Upper lobe of left lung (tissue), 6 donors: ENCODE measurements around the gene SMTNL1. TPM values are rescaled to one million over a fixed set of nuclear protein-coding genes. Genes with fewer than 3 reads are reported as not detected.

Experiments
- ATAC-seq, 2 donors: fragments of 200-7000 bp; cut with Tn5 transposase; one replicate each; pipeline ENCODE4 v1.9.1; 2022; ENCODE audit warnings: mild to moderate bottlenecking in 2 of 2, moderate library complexity in 2 of 2; ENCODE audit not compliant: low FRiP score in 2 of 2
- DNase-seq, 2 donors: peaks; one replicate each; pipeline ENCODE4 v3.0.0-alpha.2; 2019 to 2020
- H3K27ac ChIP-seq, 4 donors: fragments of 200-600 bp; sonication (generic); one replicate each; pipeline ENCODE4 v1.5.1; 2016 to 2019
- H3K27me3 ChIP-seq, 4 donors: fragments of 200-600 bp; sonication (generic); one replicate each; pipeline ENCODE4 v1.5.1; 2017 to 2019
- H3K36me3 ChIP-seq, 4 donors: fragments of 200-600 bp; sonication (generic); one replicate each; pipeline ENCODE4 v1.5.1; 2016 to 2019
- H3K4me1 ChIP-seq, 4 donors: fragments of 200-600 bp; sonication (generic); one replicate each; pipeline ENCODE4 v1.5.1; 2018 to 2019
- H3K4me3 ChIP-seq, 4 donors: fragments of 200-600 bp; sonication (generic); one replicate each; pipeline ENCODE4 v1.5.1; 2017 to 2019; ENCODE audit warnings: mild to moderate bottlenecking in 2 of 4, moderate library complexity in 1 of 4
- H3K9me3 ChIP-seq, 4 donors: fragments of 200-600 bp; sonication (generic); one replicate each; pipeline ENCODE4 v1.5.1; 2018 to 2019
- EP300 ChIP-seq, 4 donors: sonication (generic); formaldehyde crosslinking; IDR thresholded peaks; one replicate each; pipeline ENCODE4 v1.5.1; 2017; ENCODE audit warnings: antibody characterized with exemption in 4 of 4, control low read depth in 2 of 4
- POLR2A ChIP-seq, 4 donors: fragments of 450-650 bp; IDR thresholded peaks; one replicate each; pipeline ENCODE4 v1.5.1; 2016 to 2017; ENCODE audit warnings: antibody characterized with exemption in 4 of 4, mild to moderate bottlenecking in 2 of 4
- POLR2AphosphoS5 ChIP-seq, 2 donors: sonication (generic); formaldehyde crosslinking; IDR thresholded peaks; one replicate each; pipeline ENCODE4 v1.5.1; 2017; ENCODE audit warnings: antibody characterized with exemption in 2 of 2
- WGBS, 2 donors: methylation state at CpG; one replicate each; pipeline ENCODE4 v1.1.5; 2017 to 2018; 5-methylcytosine and 5-hydroxymethylcytosine counted together
- total RNA-seq, 6 donors: library from RNA; depleted of rRNA in 4 of 6; stranded (reverse); fragments of >200 nt in 4 of 6; gene quantifications; one replicate each; pipeline versions ENCODE4 v1.1.0 to v1.2.1, GENCODE V29; 2016 to 2021
- TF ChIP-seq, protein P1 (sequence below), 6 experiments: fragments of 450-650 bp in 4 of 6; fragments of 200-600 bp in 2 of 6; sonication (generic) in 2 of 6; IDR thresholded peaks; one replicate each; pipeline ENCODE4 v1.5.1; 2016 to 2019; ENCODE audit warnings: antibody characterized with exemption in 6 of 6
- donor health status: DM: no; HTN: no; CAD: no; lungs with moderate emphysema.
- donor health status: DM: no; HTN: yes; CAD: no; lungs with severe emphysema.

Gene SMTNL1
- total RNA-seq, 6 donors from 2014 or later: not detected

DNA sequence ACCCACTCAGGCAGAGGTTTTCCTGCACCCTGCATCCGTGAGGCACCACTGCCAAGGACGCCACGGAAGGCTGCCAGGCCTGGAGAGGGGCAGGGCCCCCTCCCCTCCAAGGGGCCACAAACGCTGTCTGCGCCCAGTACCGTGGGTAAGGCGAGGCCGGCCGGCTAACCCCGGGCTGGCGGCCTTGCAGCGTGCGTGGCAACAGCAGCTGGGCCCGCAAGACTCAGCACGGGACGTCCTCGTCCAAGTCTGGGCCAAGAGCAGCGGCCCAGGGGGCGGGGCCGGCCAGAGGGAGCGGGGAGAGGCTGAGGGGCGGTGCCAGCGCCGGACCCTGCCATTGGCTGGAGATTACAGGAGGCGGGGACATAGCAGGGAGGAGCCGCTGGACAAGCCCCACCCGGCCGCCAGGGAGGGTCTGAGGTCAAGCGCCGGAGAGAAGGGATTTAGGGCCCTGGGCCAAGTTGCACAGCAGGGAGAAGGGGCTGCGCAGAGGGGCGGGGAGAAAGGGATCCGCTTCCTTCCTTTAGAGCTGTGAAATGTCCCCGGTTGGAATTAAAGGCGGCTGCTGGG lies 37.9 kb upstream of the SMTNL1 start:
- peaks cover 0 to 6% (median 0%) of the 10 kb centered on the region in 4 donors for H3K36me3 ChIP-seq
- no peaks in the 10 kb centered on the region for H3K9me3 ChIP-seq
- WGBS, 2 donors: 6 to 20% methylated on average over 17 to 34 of the region's 35 CpGs
- no peaks in the 10 kb centered on the region for H3K27me3 ChIP-seq
- ATAC-seq (peak; percentile 99 to 100), DNase-seq (peak; percentile 97 to 99)
- TF ChIP-seq POLR2A (IDR thresholded peaks at IDR 0.05): peak in 1 of 4 donors; percentile 62
- peak in 2 of 4 donors; percentile 21 to 30 for TF ChIP-seq EP300 (IDR thresholded peaks at IDR 0.05)
- TF ChIP-seq, protein P1, sequence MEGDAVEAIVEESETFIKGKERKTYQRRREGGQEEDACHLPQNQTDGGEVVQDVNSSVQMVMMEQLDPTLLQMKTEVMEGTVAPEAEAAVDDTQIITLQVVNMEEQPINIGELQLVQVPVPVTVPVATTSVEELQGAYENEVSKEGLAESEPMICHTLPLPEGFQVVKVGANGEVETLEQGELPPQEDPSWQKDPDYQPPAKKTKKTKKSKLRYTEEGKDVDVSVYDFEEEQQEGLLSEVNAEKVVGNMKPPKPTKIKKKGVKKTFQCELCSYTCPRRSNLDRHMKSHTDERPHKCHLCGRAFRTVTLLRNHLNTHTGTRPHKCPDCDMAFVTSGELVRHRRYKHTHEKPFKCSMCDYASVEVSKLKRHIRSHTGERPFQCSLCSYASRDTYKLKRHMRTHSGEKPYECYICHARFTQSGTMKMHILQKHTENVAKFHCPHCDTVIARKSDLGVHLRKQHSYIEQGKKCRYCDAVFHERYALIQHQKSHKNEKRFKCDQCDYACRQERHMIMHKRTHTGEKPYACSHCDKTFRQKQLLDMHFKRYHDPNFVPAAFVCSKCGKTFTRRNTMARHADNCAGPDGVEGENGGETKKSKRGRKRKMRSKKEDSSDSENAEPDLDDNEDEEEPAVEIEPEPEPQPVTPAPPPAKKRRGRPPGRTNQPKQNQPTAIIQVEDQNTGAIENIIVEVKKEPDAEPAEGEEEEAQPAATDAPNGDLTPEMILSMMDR (IDR thresholded peaks at IDR 0.05): peak in 2 of 6 experiments; percentile 23 to 41
- TF ChIP-seq POLR2AphosphoS5 (IDR thresholded peaks at IDR 0.05): peak in 1 of 2 donors; percentile 69
- peaks cover 17 to 31% (median 25%) of the 10 kb centered on the region in 4 donors for H3K4me1 ChIP-seq
- peak overlapping the region; percentile 59 to 78 (median 70) for H3K27ac ChIP-seq
- H3K4me3 ChIP-seq: peak overlapping the region in 3 of 4 donors; percentile 24 to 43 (median 39)

DNA sequence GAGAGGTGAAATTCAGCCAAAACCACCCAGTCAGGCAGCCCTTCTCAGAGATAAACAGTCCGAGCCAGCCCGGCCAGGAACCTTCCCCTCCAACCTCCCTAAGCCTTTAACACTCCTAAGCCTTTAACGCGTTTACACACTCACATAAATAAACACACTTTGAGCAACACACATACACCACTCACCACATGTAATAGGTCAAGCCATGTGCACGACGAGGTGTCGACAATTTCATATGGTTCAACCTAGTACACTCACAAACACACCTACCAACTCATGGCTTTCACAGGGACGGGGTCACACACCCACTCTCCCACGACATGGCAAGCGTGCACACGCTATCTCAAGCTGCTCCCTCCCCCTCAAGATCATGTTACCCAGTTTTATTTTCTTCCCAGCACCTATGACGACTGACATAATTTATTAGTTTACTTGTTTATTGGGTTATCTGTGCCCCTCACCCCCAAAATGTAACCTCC lies 37.4 kb upstream of the SMTNL1 start:
- 49 to 50% methylated on average over 12 of the region's 12 CpGs for WGBS, 2 donors
- H3K9me3 ChIP-seq: no peaks in the 10 kb centered on the region
- no peak for ATAC-seq

DNA sequence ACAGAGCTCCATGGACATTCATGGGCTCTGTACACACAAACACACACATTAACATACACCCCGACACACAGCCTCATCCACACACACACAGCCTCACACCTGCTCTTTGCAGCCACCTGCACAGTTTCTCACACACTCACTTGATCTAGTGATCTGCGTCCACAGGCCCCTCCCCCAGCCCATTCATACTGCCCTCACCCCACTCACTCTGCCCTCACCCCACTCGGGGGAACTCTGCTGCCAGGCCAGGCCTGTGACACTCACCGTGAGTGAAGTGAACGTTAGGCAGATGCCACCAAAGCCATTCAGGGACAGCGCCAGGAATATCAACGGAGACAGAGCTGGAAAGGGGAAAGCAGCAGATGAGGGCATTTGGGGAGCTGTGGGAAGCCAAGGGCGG lies 36.9 kb upstream of the SMTNL1 start:
- Histone ChIP-seq H3K9me3 (no peaks in the 10 kb centered on the region), H3K27me3 (no peaks in the 10 kb centered on the region), H3K4me1 (peaks cover 17 to 31% (median 25%) of the 10 kb centered on the region in 4 donors), H3K4me3 (no peak overlapping the region), H3K27ac (peak overlapping the region; percentile 59 to 78 (median 70)), H3K36me3 (peaks cover 0 to 11% (median 0%) of the 10 kb centered on the region in 4 donors)
- no peak for DNase-seq
- 81 to 84% methylated on average over 8 of the region's 8 CpGs for WGBS, 2 donors
- TF ChIP-seq POLR2AphosphoS5 (IDR thresholded peaks at IDR 0.05) (no peak), POLR2A (IDR thresholded peaks at IDR 0.05) (no peak), EP300 (IDR thresholded peaks at IDR 0.05) (no peak)
- TF ChIP-seq, protein P1 (IDR thresholded peaks at IDR 0.05): no peak
- ATAC-seq: no peak

More for the DNA sequence above, 37.4 kb upstream of the SMTNL1 start:
- peaks cover 17 to 31% (median 25%) of the 10 kb centered on the region in 4 donors for H3K4me1 ChIP-seq
- no peaks in the 10 kb centered on the region for H3K27me3 ChIP-seq
- TF ChIP-seq POLR2AphosphoS5 (IDR thresholded peaks at IDR 0.05) (no peak), POLR2A (IDR thresholded peaks at IDR 0.05) (no peak), EP300 (IDR thresholded peaks at IDR 0.05) (no peak)
- TF ChIP-seq, protein P1 (IDR thresholded peaks at IDR 0.05): no peak
- H3K36me3 ChIP-seq: peaks cover 0 to 10% (median 0%) of the 10 kb centered on the region in 4 donors
- peak overlapping the region in 3 of 4 donors; percentile 24 to 43 (median 39) for H3K4me3 ChIP-seq
- peak overlapping the region; percentile 59 to 78 (median 70) for H3K27ac ChIP-seq
- DNase-seq: no peak

DNA sequence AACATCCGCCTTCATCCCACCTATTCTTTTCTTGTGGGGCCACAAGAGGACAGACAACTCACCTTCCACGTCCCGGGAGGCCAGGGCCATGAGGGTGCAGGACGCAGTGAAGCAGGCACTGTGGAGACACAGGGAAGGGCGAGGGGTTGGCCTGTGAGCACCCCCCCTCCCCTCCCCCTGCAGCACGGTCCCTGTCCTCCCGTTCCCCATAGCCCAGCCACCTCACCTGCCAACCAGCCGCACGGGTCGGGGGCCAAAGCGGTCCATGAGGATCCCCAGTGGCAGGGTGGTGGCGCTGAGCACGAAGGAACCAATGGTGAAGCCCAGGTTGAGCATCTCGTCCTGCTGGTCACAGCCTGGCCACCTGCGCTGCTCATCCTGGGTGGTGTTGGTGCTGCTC lies 36.5 kb upstream of the SMTNL1 start:
- DNase-seq: peak in 1 of 2 donors; percentile 64
- no peak for ATAC-seq
- Histone ChIP-seq H3K9me3 (no peaks in the 10 kb centered on the region), H3K27ac (peak overlapping the region in 2 of 4 donors; percentile 77 to 78), H3K27me3 (no peaks in the 10 kb centered on the region), H3K4me1 (peaks cover 17 to 31% (median 25%) of the 10 kb centered on the region in 4 donors), H3K36me3 (peaks cover 0 to 7% (median 0%) of the 10 kb centered on the region in 4 donors), H3K4me3 (no peak overlapping the region)
- TF ChIP-seq POLR2AphosphoS5 (IDR thresholded peaks at IDR 0.05): no peak
- 93% methylated on average over 14 to 15 of the region's 15 CpGs for WGBS, 2 donors

DNA sequence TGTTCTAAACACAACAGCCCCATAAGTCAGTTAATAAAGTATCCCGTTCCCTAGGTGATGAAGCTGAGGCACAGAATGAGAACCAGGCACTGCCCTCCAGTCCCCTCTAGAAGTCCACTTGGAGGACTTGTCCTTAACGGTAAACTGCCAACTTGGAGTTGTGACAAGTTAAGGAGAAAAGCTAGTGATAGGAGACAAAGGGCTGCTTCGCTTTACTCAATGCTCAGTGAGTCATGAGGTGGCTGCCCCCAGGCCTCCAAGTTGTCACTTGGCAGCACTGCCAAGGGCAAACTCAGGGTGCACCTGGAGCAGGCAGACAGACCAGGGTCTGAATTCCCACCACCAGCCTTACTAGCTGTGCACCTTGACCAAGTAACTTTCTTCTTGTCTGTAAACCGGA lies 35.4 kb upstream of the SMTNL1 start:
- 63% methylated on average over 3 to 4 of the region's 4 CpGs for WGBS, 2 donors
- H3K27me3 ChIP-seq: no peaks in the 10 kb centered on the region

More for the DNA sequence above, 35.4 kb upstream of the SMTNL1 start:
- H3K36me3 ChIP-seq: peaks cover 0 to 5% (median 0%) of the 10 kb centered on the region in 4 donors
- TF ChIP-seq EP300 (IDR thresholded peaks at IDR 0.05) (no peak), POLR2A (IDR thresholded peaks at IDR 0.05) (no peak), POLR2AphosphoS5 (IDR thresholded peaks at IDR 0.05) (no peak)
- TF ChIP-seq, protein P1 (IDR thresholded peaks at IDR 0.05): no peak
- DNase-seq (peak in 1 of 2 donors; percentile 67), ATAC-seq (no peak)
- H3K4me3 ChIP-seq: no peak overlapping the region
- peak overlapping the region in 2 of 4 donors; percentile 9 to 43 for H3K27ac ChIP-seq
- peaks cover 17 to 31% (median 25%) of the 10 kb centered on the region in 4 donors for H3K4me1 ChIP-seq
- H3K9me3 ChIP-seq: no peaks in the 10 kb centered on the region
